Astrocyte (in vitro differentiated cells and primary cell): ENCODE data around the gene ABCC11.

Source experiments
- EZH2 ChIP-seq: IDR thresholded peaks from 2 replicates; pipeline ENCODE4 v1.6.1; 2012; ENCODE audit warnings: mild to moderate bottlenecking, low read length, inconsistent platforms; ENCODE audit not compliant: insufficient read depth
- TF ChIP-seq, protein P1 (sequence below): IDR thresholded peaks from 2 replicates; pipeline ENCODE4 v1.5.1; 2011; ENCODE audit warnings: low read depth, mild to moderate bottlenecking, inconsistent platforms, low read length, moderate library complexity; ENCODE audit not compliant: insufficient read depth

DNA sequence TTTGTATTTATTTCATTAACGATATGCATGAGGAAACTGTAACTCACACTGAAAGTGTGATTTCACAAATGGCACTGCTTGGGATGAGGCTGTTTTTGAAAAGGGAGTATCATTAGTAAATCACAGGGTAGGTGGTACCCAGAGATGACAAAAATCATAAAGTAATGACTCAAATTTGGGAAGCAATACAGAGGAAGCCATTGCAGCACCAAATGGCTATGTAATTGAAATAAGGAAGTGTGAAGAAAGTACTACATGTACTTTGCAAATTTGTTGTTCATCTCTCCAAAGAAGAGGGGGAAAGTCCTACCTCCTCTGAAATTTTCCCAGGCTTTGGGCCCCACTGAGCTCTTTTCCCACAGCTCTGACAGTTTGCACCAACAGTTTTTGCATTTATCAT is 79.3 kb downstream of the ABCC11 start:
- TF ChIP-seq, protein P1, sequence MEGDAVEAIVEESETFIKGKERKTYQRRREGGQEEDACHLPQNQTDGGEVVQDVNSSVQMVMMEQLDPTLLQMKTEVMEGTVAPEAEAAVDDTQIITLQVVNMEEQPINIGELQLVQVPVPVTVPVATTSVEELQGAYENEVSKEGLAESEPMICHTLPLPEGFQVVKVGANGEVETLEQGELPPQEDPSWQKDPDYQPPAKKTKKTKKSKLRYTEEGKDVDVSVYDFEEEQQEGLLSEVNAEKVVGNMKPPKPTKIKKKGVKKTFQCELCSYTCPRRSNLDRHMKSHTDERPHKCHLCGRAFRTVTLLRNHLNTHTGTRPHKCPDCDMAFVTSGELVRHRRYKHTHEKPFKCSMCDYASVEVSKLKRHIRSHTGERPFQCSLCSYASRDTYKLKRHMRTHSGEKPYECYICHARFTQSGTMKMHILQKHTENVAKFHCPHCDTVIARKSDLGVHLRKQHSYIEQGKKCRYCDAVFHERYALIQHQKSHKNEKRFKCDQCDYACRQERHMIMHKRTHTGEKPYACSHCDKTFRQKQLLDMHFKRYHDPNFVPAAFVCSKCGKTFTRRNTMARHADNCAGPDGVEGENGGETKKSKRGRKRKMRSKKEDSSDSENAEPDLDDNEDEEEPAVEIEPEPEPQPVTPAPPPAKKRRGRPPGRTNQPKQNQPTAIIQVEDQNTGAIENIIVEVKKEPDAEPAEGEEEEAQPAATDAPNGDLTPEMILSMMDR: no peak
- TF ChIP-seq EZH2: no peak
